Measurements from ENCODE around the gene ZBTB7C.
A peak's percentile ranks its signal among the peaks of the same experiment; 100 is the strongest.

ZBTB7C gene

DNA sequence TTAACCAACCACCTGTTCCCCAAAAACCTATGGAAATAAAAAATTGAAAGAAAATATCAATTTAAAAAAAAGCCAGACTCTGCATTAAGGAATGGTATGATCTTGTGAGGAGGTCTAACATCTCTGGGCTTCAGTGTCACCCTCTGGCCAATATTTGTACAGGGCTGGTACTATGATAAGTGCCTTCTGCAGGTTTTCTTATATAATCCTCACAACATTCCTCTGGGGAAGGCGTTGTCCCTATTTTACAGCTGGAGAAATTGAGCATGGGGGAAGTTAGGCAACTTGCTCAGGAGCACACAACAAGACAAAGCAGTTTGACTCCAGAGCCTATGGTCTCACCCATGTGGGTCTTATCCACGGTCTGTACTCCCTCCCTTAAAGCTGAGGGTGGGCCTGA lies 86.0 kb downstream of the ZBTB7C start:
- DNase-seq, result no peak

DNA sequence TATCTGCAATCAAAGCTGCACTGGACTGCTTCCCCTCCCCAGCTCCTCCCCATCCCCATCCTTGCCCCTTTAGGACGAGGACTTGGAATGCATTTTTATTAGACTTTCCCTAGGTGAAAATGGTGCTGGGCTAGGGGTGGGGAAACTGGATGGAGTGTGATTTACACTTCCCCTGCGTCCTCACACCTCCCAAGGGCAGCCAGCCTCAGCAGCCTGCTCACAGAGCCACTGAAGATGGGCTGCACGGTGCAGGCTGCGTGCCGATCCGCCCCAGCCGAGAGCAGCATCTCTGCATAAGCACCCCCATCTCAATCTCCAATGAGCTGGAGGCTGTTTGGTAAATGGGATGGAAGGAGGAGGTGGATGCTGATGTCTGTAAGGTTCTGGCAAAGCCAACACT lies 87.6 kb downstream of the ZBTB7C start:
- DNase-seq, result no peak

DNA sequence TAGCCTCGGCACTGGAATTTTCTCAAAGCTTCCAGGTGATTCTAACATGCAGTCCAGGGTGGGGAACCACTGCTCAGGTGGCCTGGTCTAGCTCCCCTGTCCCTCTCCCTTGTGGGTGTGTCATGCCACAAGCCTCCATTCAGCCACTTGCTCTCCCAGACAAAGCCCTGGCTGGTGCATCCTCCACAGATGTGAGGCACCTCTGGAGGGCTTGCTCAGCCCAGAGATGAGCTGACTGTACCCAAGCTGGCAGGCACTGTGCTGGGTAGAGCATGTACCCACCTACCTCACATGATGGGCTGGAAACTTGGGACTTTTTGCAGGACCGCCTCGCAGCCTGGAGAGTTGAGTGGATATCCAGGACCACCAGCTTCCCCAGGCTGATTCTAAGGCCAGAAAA lies 88.1 kb downstream of the ZBTB7C start:
- no peak for DNase-seq

GRCh38 chr18:48320639-48320945 lies 88.6 kb downstream of the ZBTB7C start:
- no peak for DNase-seq

DNA sequence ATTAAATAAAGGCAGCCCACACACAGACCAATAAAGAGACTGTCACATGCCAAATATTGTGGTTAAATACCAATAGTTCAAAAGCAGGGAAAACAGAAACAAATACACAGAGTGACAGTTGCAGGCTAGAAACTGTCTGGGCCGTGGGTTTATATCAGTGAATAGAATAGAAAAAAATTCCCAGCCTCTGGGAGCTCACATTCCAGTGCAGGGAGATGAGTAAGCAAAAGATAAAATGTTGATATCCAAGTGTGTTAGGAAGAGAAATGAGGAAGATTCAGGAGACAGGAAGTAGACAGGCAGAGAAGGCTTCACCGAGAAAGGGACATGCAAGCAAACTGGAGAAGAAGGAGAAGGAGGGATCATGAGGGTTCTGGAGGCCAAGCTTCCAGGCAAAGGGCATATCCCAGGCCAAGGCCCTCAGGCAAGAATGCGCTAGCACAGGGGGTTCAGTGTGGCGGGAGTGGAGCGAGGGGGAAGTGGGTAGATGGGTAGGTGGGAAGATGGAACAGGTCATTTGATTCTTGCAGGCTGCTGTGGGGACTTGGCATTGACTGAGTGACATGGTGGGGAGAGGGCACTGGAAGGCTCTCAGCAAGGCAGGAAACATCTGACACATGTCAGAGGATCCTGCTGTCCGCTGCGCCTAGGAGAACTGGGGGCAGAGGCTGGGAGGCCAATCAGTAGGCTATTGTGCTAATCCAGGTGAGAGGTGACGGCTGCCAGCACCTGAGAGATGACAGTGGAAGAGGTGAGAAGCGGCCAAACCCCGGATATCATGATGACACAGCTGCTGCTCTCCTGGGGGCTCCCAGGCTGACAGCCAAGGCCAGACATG lies 89.2 kb downstream of the ZBTB7C start:
- peak; percentile 76 for DNase-seq

DNA sequence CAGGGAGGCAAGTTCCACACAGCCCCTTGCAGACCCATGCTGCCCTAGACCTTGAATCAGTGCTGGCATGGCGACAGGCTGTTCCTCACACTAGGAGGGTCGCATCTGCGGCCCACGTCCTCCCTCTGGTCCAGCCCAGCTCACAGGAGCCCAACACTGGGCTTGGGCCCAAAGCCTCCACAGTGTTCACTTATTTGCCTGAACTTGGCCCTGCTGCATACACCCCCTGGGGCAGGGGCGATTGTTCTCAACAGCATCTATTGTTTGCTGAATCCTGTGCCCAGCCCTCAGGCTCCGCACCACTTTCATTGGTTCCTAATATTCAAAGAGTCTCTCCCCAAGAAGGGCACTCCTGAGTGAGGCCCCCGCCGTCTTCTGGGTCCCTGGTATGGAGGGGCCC lies 90.7 kb downstream of the ZBTB7C start:
- no peak for DNase-seq

- DNase-seq, result no peak
Measured at GRCh38 chr18:48317781-48318381, 91.3 kb downstream of the ZBTB7C start.

DNA sequence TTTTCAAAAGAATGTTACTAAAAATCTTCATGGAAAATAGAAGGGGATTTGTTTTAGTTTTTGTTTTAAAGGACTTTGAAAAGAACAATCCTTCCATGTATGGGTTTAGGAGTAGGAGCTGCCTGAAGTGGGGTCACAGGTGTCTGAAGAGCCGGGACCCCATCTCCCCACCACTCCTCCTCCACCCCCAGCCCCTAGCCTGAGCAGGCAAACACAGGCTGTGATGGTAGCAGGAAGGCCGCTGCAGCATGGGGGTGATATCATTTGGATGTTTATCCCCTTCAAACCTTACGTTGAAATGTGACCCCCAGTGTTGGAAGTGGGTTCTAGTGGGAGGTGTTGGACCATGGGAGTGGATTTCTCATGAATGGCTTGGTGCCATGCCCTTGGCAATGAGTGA lies 93.0 kb downstream of the ZBTB7C start:
- no peak for DNase-seq

GRCh38 chr18:48314690-48315089 lies 94.5 kb downstream of the ZBTB7C start:
- DNase-seq, result no peak

DNA sequence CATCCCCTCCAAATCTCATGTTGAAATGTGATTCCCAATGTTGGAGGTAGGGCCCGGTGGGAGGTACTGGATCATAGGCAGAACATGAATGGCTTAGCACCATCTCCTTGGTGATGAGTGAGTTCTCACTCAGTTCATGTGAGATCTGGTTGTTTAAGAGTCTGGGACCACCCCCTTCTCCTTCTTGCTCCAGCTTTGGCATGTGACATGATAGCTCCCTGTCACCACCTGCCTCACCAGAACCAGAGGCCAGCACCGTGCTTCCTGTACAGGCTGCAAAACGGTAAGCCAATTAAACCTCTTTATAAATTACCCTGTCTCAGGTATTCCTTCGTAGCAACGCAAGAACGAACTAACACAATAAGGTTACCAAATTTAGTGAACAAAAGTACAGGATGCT lies 95.4 kb downstream of the ZBTB7C start:
- DNase-seq, result no peak

DNA sequence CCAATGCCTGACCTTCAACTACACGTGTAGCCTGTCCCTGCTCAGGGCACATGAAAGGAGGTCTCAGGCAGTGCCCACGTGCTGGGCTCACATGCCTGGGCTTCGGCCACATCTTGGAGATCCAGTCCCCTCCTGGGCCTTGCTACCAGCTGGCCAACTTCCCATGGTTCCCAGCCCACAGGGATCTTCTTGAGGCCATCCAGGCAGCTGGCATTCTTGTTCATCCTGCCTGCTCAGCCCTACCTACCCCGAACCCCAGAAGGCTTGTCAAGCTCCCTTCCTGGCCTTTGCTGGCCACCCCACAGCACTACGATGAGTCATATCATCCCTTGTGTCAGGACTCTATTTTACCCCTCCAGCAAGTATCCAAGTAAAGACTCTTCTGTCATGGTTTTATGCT lies 97.1 kb downstream of the ZBTB7C start:
- no peak for DNase-seq

DNA sequence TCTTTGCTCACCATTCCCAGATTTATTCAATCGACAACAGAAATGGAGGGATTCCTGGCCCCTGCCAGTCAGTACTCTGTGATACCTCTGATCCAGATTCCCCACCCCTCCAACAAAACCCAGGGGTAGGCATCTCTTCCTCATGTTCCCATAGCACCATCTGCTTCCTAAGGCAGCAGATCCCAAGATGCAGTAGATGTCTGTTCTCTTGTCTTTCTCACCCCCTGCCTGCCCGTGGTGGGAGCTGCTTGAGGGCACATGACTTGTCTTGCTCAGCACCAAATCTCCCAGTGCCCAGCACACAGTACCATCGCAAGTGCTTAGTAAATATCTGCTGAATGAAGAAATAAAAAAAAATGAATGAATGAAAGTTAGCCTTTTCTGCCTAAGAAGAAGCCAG lies 98.2 kb downstream of the ZBTB7C start:
- no peak for DNase-seq

DNA sequence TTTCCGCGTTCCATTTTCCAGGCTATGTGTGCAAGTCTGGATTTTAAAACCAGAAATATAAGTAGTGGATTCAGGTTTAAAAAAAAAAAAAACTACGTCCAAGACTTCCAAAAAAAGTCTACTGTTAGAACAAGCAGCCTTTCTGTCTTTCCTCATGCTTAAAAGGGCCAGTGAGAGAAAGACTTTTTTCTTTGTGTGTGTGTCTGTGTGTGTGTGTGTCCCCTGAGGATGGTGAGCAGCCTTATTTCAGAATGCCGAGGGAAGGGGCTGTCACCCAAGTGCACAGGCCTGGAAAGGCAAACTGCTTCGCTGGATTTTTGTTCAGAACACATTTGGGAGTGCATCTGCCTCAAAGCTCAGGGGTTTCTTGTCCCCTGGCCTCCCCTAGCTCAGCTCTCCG lies 98.8 kb downstream of the ZBTB7C start:
- no peak for DNase-seq

- no peak for DNase-seq
Measured at GRCh38 chr18:48308755-48309575, 100.2 kb downstream of the ZBTB7C start.

DNA sequence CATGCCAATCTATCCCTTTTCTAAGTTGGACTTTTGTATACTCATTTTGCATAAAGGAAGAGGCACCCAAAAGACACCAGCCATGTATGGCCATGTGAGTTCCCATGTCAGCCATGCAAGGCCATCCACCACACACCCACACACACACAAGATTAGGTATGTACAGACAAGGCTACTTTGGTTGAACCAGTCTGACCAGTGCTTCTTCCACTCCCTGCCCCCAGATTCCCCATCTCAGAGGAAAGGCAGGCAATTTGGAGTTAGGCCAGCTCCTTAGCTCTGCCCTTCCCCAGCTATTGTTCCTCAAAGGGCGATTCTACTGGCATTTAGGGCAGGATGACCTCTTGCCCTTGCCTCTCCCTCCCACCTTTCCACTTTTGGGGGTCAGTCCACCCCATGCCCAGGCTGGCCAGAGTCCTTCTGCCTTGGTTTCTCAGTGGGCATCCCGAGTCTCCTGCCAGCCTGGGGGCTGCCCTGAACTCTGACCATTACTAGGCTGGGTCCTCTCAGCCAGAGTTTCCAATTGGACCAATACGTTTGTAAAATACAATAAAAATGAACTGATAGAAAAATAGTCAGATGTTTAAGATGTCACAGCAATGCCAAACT lies 101.1 kb downstream of the ZBTB7C start:
- no peak for DNase-seq

GRCh38 chr18:48306838-48307237 lies 102.3 kb downstream of the ZBTB7C start:
- no peak for DNase-seq

DNA sequence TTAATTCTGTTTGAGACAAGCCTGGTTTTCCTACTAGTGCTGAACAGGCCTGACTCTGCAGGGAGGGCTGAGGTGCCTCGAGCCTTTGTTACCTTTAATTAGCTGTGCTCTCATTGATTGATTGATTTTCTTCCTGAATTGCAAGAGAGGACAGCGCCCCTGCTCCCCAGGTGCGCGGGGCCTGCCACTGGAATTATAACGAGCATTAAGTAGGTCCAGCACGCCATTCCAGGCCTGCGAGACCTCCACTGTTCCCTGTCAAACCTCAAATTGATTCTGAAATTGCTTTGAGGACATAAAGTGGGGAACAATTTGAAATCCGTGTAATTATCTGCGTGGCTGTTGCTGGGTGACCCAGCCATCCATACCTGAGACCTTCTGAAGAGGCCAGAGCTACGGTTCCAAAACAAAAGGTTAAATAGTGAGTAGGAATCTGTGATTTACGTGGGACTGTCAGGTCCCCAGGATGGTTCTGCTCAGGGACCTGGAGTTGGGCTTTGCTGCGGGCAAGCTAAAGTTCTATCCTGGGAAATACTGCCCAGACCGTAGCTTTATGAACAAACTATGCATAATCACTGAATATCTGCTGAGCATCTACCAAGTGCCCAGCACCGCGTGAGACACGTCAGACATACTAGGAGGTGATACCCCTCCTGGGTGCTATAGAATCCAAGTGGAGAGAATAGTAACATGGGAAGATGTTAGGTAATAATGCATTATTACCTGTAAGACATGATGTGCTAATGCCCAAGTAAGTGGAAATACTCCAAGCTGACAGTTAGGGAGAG lies 104.1 kb downstream of the ZBTB7C start:
- DNase-seq, result no peak

DNA sequence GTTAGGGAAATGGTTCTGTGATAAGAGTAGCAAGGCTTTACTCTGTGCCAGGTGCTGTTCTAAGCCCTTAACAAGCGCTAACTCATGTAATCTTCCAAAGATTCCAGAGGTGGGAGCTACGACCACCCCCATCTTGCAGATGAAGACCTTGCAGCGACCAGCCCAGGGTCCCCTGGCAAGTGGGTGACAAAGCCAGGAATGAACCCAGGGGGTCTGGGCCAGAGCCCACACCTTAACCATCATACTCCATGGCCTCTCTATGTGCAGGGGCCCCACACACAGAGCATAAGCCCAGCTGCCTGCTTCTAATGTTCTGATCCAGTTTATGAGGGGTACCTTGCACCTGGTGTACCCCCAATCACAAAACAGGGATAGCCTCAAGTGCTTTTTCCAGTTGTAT lies 105.3 kb downstream of the ZBTB7C start:
- no peak for DNase-seq

GRCh38 chr18:48302736-48303135 lies 106.4 kb downstream of the ZBTB7C start:
- no peak for DNase-seq

- DNase-seq, result peak; percentile 18
Measured at GRCh38 chr18:48300463-48300961, 108.7 kb downstream of the ZBTB7C start.

GRCh38 chr18:48297139-48297538 lies 112.0 kb downstream of the ZBTB7C start:
- DNase-seq, result no peak

- no peak for DNase-seq
Measured at GRCh38 chr18:48296581-48296980, 112.6 kb downstream of the ZBTB7C start.
